Lower leg skin (tissue), 3 donors: ENCODE data around the gene CD55.

Experiments used
- CTCF ChIP-seq, 3 donors: fragments of 450-650 bp; IDR thresholded peaks; one replicate each; pipeline ENCODE4 v1.5.1; 2016; ENCODE audit warnings: antibody characterized with exemption in 3 of 3, mild to moderate bottlenecking in 3 of 3, moderate library complexity in 2 of 3
- POLR2A ChIP-seq, 2 donors: fragments of 450-650 bp; IDR thresholded peaks; one replicate each; pipeline ENCODE4 v1.6.1; 2016 to 2017; ENCODE audit warnings: antibody characterized with exemption in 2 of 2, mild to moderate bottlenecking in 1 of 2, moderate library complexity in 1 of 2

GRCh38 chr1:207308451-207309190 is 12.9 kb upstream of the CD55 start:
- TF ChIP-seq CTCF (IDR thresholded peaks at IDR 0.05) (no peak), POLR2A (IDR thresholded peaks at IDR 0.05) (no peak)
